PC-3 (cell line): Measurements from ENCODE around the gene PKLR.

Source experiments
- EZH2 ChIP-seq: fragments of 300-600 bp; sonication (generic); IDR thresholded peaks from one replicate; pipeline ENCODE4 v1.6.1; 2017; ENCODE audit warnings: antibody characterized with exemption, mild to moderate bottlenecking, low read length; ENCODE audit not compliant: unreplicated experiment
- EZH2phosphoT487 ChIP-seq: fragments of 300-600 bp; sonication (generic); IDR thresholded peaks from 2 replicates; pipeline ENCODE4 v1.6.1; 2018; ENCODE audit warnings: mild to moderate bottlenecking, antibody characterized with exemption, low read length, borderline replicate concordance
- TF ChIP-seq, protein P1 (sequence below): fragments of 300-600 bp; sonication (generic); conservative IDR thresholded peaks from 2 replicates; pipeline ENCODE4 v1.5.1; 2017; ENCODE audit warnings: antibody characterized with exemption, low read depth, mild to moderate bottlenecking, low read length

DNA sequence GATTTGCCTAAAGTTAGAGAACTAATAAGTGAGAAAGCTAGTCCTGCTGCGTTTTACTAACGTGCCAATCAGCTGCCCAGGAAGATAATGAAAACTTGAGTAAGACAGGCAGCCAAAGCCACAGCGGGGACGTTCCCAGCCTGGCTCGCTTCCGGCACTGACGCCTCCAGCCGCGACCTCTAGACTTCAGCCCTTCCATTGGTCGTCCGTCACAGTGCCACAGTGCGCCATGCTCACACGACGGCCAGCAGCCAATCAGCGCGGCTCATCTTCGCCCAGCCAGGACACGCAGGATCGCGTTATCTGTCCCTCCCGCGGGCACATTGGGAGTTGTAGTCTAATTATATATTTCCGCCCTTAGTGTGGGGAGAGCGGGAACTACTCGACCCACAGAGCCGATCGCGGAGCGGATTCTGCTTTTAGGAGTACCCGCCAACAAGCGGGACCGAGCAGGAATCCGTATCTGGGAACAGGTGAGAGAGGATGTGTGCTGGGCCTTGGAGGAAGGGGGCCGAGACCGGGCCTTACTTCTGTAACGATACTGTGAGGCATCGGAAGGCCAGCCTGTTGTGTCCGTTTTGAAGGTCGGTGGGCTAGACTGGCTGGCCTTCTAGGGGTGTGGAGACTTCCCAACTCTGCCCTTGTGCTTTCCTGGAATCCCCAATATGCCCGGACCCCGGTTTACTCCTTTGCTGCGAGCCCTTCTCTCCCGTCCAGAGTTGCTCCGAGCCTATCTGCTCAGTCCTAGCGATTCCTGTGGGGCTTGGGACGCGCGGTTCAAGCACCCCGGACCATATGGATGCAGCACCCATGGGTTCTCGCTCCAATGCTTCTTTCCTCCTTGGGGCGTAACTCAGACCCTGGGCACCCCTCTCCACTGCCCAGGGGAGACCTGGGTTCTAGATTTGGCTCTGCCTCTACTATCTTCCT, 7.5 kb upstream of the PKLR start, which contains the start of gene FDPS:
- TF ChIP-seq EZH2 (no peak), EZH2phosphoT487 (no peak)
- TF ChIP-seq, protein P1, sequence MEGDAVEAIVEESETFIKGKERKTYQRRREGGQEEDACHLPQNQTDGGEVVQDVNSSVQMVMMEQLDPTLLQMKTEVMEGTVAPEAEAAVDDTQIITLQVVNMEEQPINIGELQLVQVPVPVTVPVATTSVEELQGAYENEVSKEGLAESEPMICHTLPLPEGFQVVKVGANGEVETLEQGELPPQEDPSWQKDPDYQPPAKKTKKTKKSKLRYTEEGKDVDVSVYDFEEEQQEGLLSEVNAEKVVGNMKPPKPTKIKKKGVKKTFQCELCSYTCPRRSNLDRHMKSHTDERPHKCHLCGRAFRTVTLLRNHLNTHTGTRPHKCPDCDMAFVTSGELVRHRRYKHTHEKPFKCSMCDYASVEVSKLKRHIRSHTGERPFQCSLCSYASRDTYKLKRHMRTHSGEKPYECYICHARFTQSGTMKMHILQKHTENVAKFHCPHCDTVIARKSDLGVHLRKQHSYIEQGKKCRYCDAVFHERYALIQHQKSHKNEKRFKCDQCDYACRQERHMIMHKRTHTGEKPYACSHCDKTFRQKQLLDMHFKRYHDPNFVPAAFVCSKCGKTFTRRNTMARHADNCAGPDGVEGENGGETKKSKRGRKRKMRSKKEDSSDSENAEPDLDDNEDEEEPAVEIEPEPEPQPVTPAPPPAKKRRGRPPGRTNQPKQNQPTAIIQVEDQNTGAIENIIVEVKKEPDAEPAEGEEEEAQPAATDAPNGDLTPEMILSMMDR: no peak
